Effector memory CD8-positive, alpha-beta T cell (primary cell): ENCODE measurements around the gene YWHAQ.

Experiments used
- ATAC-seq: fragments of 150-1000 bp; cut with Tn5 transposase; replicated peaks from 2 replicates; pipeline ENCODE4 v1.10.0; 2021; ENCODE audit warnings: mild to moderate bottlenecking, moderate library complexity
- DNase-seq, 3 experiments: peaks; one replicate each; pipeline ENCODE4 v3.0.0; 2021
- H3K27ac Mint-ChIP-seq, 2 donors: one replicate each; pipeline ENCODE4 v1.8.0; 2022; ENCODE audit warnings: mild to moderate bottlenecking in 2 of 2, mixed read lengths in 2 of 2, moderate library complexity in 2 of 2
- H3K27me3 Mint-ChIP-seq, 2 donors: one replicate each; pipeline ENCODE4 v1.8.0; 2022; ENCODE audit warnings: mixed read lengths in 2 of 2
- H3K36me3 Mint-ChIP-seq: one replicate; pipeline ENCODE4 v1.8.0; 2022; ENCODE audit warnings: mild to moderate bottlenecking, moderate library complexity, mixed read lengths; ENCODE audit not compliant: insufficient read depth
- H3K4me1 Mint-ChIP-seq, 2 donors: one replicate each; pipeline ENCODE4 v1.8.0; 2022; ENCODE audit warnings: low read depth in 2 of 2, mixed read lengths in 2 of 2
- H3K4me3 Mint-ChIP-seq, 2 donors: one replicate each; pipeline ENCODE4 v1.8.0; 2022; ENCODE audit warnings: mild to moderate bottlenecking in 2 of 2, mixed read lengths in 2 of 2, moderate library complexity in 2 of 2
- H3K9me3 Mint-ChIP-seq, 2 donors: one replicate each; pipeline ENCODE4 v1.8.0; 2022; ENCODE audit warnings: mixed read lengths in 2 of 2

YWHAQ gene

DNA sequence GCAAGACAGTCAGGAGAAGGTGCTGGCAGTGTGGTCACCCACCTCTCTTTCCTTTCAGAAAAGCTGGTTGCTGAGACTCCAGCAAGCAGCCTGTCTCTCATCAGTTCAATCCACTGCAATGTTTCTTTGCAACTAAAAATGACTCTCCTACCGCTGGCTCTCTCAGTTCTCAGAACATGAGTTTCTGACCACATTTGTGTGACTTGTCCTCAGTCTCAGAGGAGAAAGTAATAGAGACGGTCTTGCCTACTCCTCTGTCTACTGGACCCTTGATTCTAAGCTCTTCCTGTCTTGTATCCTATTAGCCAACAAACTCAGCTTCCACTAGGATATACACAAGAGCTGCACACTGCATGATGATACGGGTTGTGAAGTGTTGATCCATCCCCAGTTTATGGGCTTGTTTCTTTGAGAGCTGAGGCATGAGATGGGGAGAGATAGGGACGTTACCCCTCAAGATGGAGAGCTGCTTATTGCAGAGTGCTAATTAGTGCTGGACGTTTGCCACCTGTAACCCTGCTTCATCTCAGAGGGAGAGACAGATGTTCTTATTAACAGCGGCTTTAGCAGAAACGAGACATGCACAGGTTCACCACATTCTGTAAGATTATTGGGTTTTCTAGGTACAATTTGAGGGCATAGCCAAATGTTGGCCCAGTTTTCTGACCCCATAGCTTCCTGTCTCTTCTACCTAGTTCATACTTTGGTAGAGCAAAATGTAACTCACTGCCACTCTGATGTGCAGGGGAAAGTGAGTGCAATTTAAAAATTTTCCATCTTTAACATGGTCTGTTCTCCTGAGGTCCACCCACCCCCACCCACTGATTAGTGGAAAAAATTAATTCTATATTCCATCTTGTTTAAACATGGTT is 32.4 kb upstream of the YWHAQ start:
- DNase-seq (no peak), ATAC-seq (peak; percentile 90)
- peaks cover 16 to 36% of the 10 kb centered on the region in 2 donors for H3K4me1 Mint-ChIP-seq
- H3K27me3 Mint-ChIP-seq, result no peaks in the 10 kb centered on the region
- no peaks in the 10 kb centered on the region for H3K9me3 Mint-ChIP-seq
- no peaks in the 10 kb centered on the region for H3K36me3 Mint-ChIP-seq
- peak overlapping the region; percentile 4 to 61 for H3K27ac Mint-ChIP-seq
- peak overlapping the region; percentile 5 to 17 for H3K4me3 Mint-ChIP-seq

DNA sequence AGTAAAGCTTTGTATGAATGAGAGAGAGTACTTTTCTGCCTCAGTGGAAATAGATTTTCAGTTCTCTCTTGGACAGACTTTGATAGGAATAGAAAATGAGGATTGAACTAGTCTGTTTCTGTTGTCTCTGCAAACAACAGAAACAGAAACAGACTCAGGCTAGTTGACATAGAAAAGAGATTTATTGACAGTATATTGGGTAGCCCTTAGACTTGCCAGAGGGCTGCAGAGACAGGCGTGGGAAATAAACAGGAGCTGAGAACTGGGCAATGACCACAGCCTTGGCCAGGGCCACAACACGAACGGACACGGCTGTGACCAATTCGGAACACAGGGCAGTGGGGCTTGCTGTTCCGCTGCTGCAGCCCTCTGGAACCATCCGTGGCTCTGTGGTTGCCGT is 30.5 kb upstream of the YWHAQ start:
- peaks cover 28 to 43% of the 10 kb centered on the region in 2 donors for H3K4me1 Mint-ChIP-seq
- no peak overlapping the region for H3K4me3 Mint-ChIP-seq
- peak overlapping the region; percentile 14 to 87 for H3K27ac Mint-ChIP-seq
- H3K9me3 Mint-ChIP-seq, result no peaks in the 10 kb centered on the region
- H3K27me3 Mint-ChIP-seq, result no peaks in the 10 kb centered on the region
- DNase-seq, result no peak
- peaks cover 5% of the 10 kb centered on the region for H3K36me3 Mint-ChIP-seq
- ATAC-seq, result no peak

GRCh38 chr2:9660781-9661180 is 30.0 kb upstream of the YWHAQ start:
- Mint-ChIP-seq H3K27me3 (no peaks in the 10 kb centered on the region), H3K27ac (peak overlapping the region; percentile 14 to 87), H3K4me3 (no peak overlapping the region), H3K9me3 (no peaks in the 10 kb centered on the region), H3K36me3 (peaks cover 9% of the 10 kb centered on the region), H3K4me1 (peaks cover 33 to 45% of the 10 kb centered on the region in 2 donors)
- no peak for DNase-seq
- no peak for ATAC-seq

GRCh38 chr2:9660154-9660553 is 29.4 kb upstream of the YWHAQ start:
- H3K36me3 Mint-ChIP-seq, result peaks cover 12% of the 10 kb centered on the region

GRCh38 chr2:9658972-9659371 is 28.2 kb upstream of the YWHAQ start:
- DNase-seq (no peak), ATAC-seq (no peak)
- H3K27me3 Mint-ChIP-seq, result no peaks in the 10 kb centered on the region
- no peak overlapping the region for H3K4me3 Mint-ChIP-seq
- H3K27ac Mint-ChIP-seq, result no peak overlapping the region
- no peaks in the 10 kb centered on the region for H3K9me3 Mint-ChIP-seq
- H3K4me1 Mint-ChIP-seq, result peaks cover 39 to 48% of the 10 kb centered on the region in 2 donors
- peaks cover 12% of the 10 kb centered on the region for H3K36me3 Mint-ChIP-seq

More at GRCh38 chr2:9660154-9660553, 29.4 kb upstream of the YWHAQ start:
- H3K4me1 Mint-ChIP-seq, result peaks cover 39 to 51% of the 10 kb centered on the region in 2 donors
- ATAC-seq (no peak), DNase-seq (no peak)
- no peaks in the 10 kb centered on the region for H3K27me3 Mint-ChIP-seq
- no peak overlapping the region for H3K4me3 Mint-ChIP-seq
- H3K27ac Mint-ChIP-seq, result no peak overlapping the region
- no peaks in the 10 kb centered on the region for H3K9me3 Mint-ChIP-seq

GRCh38 chr2:9657731-9658130 is 26.9 kb upstream of the YWHAQ start:
- H3K27me3 Mint-ChIP-seq, result no peaks in the 10 kb centered on the region
- no peak for ATAC-seq
- H3K36me3 Mint-ChIP-seq, result peaks cover 12% of the 10 kb centered on the region
- DNase-seq, result no peak
- H3K9me3 Mint-ChIP-seq, result no peaks in the 10 kb centered on the region
- no peak overlapping the region for H3K4me3 Mint-ChIP-seq
- peak overlapping the region in 1 of 2 donors; percentile 95 for H3K27ac Mint-ChIP-seq
- H3K4me1 Mint-ChIP-seq, result peaks cover 29 to 37% of the 10 kb centered on the region in 2 donors

- peak overlapping the region; percentile 75 to 84 for H3K4me3 Mint-ChIP-seq
These were observed 26.3 kb upstream of the YWHAQ start for GRCh38 chr2:9657083-9657482.

GRCh38 chr2:9656270-9656766 is 25.5 kb upstream of the YWHAQ start:
- Mint-ChIP-seq H3K9me3 (no peaks in the 10 kb centered on the region), H3K4me3 (peak overlapping the region; percentile 75 to 84), H3K27me3 (no peaks in the 10 kb centered on the region), H3K4me1 (peaks cover 28 to 32% of the 10 kb centered on the region in 2 donors), H3K27ac (peak overlapping the region; percentile 93 to 95), H3K36me3 (peaks cover 12% of the 10 kb centered on the region)
- ATAC-seq, result peak; percentile 90
- peak; percentile 58 to 65 (median 64) for DNase-seq

More at GRCh38 chr2:9657083-9657482, 26.3 kb upstream of the YWHAQ start:
- Mint-ChIP-seq H3K36me3 (peaks cover 12% of the 10 kb centered on the region), H3K9me3 (no peaks in the 10 kb centered on the region), H3K27me3 (no peaks in the 10 kb centered on the region), H3K4me1 (peaks cover 28 to 35% of the 10 kb centered on the region in 2 donors), H3K27ac (peak overlapping the region; percentile 93 to 95)
- no peak for DNase-seq
- ATAC-seq, result no peak

DNA sequence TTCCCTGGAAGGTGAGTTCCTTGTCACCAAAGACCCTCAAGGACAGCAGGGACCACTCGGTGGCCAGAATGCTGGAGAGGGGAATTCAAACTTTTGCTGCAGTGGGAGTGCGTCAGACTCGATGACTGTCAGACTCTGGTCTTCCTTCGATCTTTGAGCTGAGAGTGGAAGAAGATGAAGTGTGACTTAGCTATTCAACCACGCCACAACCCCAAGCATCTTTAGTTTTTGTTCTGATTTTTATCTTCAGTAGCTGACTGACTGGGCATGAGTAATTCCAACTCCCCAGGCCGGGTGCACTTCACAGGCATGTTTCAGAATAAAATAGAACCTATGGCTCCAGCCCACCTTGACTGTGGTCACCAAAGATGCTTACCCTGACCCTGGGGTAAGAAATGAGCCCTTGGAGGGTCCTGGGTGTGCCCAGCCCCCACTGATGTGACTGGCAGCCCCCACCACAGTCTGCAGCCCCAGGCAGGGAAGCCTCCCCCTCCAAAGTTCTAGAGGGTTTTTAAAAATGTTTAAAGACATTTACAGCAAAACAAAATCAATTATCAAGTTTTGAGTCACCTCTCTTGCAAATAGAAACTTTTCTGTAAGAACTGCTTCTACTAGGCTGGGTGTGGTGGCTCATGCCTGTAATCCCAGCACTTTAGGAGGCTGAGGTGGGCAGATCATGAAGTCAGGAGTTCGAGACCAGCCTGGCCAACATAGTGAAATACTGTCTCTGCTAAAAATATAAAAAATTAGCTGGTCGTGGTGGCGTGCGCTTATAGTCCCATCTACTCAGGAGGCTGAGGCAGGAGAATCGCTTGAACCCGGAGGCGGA is 24.9 kb upstream of the YWHAQ start:
- Mint-ChIP-seq H3K9me3 (no peaks in the 10 kb centered on the region), H3K27me3 (no peaks in the 10 kb centered on the region), H3K4me3 (peak overlapping the region; percentile 75 to 84), H3K4me1 (peaks cover 31% of the 10 kb centered on the region in 2 donors), H3K27ac (peak overlapping the region; percentile 93 to 95), H3K36me3 (peaks cover 12% of the 10 kb centered on the region)
- peak; percentile 59 for ATAC-seq
- DNase-seq, result peak; percentile 28 to 33 (median 28)

- peaks cover 12% of the 10 kb centered on the region for H3K36me3 Mint-ChIP-seq
- H3K4me3 Mint-ChIP-seq, result peak overlapping the region in 1 of 2 donors; percentile 75
- no peak for DNase-seq
- H3K27ac Mint-ChIP-seq, result peak overlapping the region; percentile 93 to 95
- H3K9me3 Mint-ChIP-seq, result no peaks in the 10 kb centered on the region
- ATAC-seq, result no peak
- peaks cover 36 to 40% of the 10 kb centered on the region in 2 donors for H3K4me1 Mint-ChIP-seq
- no peaks in the 10 kb centered on the region for H3K27me3 Mint-ChIP-seq
These were observed 23.8 kb upstream of the YWHAQ start for GRCh38 chr2:9654452-9655100.

GRCh38 chr2:9653485-9654271 is 22.9 kb upstream of the YWHAQ start:
- Mint-ChIP-seq H3K36me3 (peaks cover 12% of the 10 kb centered on the region), H3K27me3 (no peaks in the 10 kb centered on the region), H3K4me1 (peaks cover 40 to 44% of the 10 kb centered on the region in 2 donors), H3K9me3 (no peaks in the 10 kb centered on the region), H3K4me3 (no peak overlapping the region), H3K27ac (peak overlapping the region in 1 of 2 donors; percentile 93)
- ATAC-seq (no peak), DNase-seq (no peak)

DNA sequence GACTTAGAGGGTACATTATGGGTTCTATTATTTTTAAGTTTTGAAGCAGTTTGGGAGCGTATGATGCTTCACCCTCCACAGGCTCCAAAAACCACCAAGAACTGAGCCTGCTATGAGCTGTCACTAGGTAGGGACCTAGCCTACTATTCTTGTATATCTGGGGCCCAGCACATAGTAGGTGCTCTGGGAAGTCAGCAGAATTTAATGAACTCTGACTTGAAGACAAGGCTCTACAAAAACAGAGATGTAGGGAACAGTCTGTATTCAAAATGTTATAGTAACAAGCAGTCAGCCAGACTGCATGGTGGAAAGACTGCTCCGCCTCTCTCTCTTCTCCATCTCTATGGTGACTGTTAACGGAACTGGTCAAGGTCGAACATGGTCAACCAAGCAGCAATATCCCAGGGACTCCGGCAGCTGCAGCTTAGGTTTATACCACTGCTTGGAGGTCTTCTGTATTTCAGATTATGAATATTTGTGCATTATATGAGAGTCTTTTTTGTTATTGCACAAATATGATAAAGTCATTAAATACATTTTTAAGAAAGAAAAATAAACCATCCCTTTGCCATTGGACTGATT is 22.2 kb upstream of the YWHAQ start:
- H3K9me3 Mint-ChIP-seq, result no peaks in the 10 kb centered on the region
- H3K4me1 Mint-ChIP-seq, result peaks cover 40 to 46% of the 10 kb centered on the region in 2 donors
- no peak overlapping the region for H3K27ac Mint-ChIP-seq
- no peak overlapping the region for H3K4me3 Mint-ChIP-seq
- H3K27me3 Mint-ChIP-seq, result no peaks in the 10 kb centered on the region
- ATAC-seq (no peak), DNase-seq (no peak)
- peaks cover 12% of the 10 kb centered on the region for H3K36me3 Mint-ChIP-seq
